ENCODE measurements around the gene PLVAP. TPM values are rescaled to one million over a fixed set of nuclear protein-coding genes. Genes with fewer than 3 reads are reported as not detected.

The PLVAP gene
- total RNA-seq, 4 donors from 2014 or later = 9.1 to 38.3 (median 25.7) TPM

DNA sequence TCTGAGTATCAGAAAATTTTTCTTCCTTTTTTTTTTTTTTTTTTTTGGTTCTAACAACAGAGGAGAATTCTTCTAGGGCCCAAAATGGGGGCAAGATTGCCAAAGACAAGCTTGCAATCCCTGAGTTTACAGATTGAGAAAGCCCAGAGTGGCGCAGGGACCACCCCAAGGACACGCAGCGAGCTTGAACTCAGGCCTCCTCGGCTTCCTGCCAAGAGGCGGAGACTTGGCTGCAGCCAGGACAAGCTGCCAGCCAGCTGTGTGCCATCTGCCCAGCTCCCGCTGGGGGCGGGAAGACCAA, 72.0 kb downstream of the PLVAP start:
- Histone ChIP-seq H3K27me3 (no peaks in the 10 kb centered on the region), H3K27ac (peak overlapping the region; percentile 84 to 94 (median 90)), H3K9me3 (no peaks in the 10 kb centered on the region), H3K36me3 (peaks cover 0 to 13% (median 0%) of the 10 kb centered on the region in 3 donors), H3K4me3 (peak overlapping the region; percentile 46 to 75 (median 66)), H3K4me1 (peaks cover 26 to 79% (median 43%) of the 10 kb centered on the region in 3 donors)
- WGBS, 2 donors = 0% methylated on average over 1 of the region's 7 CpGs
- TF ChIP-seq, protein P1, sequence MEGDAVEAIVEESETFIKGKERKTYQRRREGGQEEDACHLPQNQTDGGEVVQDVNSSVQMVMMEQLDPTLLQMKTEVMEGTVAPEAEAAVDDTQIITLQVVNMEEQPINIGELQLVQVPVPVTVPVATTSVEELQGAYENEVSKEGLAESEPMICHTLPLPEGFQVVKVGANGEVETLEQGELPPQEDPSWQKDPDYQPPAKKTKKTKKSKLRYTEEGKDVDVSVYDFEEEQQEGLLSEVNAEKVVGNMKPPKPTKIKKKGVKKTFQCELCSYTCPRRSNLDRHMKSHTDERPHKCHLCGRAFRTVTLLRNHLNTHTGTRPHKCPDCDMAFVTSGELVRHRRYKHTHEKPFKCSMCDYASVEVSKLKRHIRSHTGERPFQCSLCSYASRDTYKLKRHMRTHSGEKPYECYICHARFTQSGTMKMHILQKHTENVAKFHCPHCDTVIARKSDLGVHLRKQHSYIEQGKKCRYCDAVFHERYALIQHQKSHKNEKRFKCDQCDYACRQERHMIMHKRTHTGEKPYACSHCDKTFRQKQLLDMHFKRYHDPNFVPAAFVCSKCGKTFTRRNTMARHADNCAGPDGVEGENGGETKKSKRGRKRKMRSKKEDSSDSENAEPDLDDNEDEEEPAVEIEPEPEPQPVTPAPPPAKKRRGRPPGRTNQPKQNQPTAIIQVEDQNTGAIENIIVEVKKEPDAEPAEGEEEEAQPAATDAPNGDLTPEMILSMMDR (IDR thresholded peaks at IDR 0.05) = no peak
- no peak for TF ChIP-seq POLR2A (IDR thresholded peaks at IDR 0.05)
- intact Hi-C loops (cut with DNase I) = no loop called here
- DNase-seq = no peak

- Histone ChIP-seq H3K4me1 (peaks cover 21 to 74% (median 41%) of the 10 kb centered on the region in 3 donors), H3K36me3 (peaks cover 0 to 16% (median 0%) of the 10 kb centered on the region in 3 donors), H3K27me3 (no peaks in the 10 kb centered on the region), H3K27ac (peak overlapping the region; percentile 84 to 94 (median 90)), H3K4me3 (peak overlapping the region in 2 of 4 donors; percentile 63 to 70), H3K9me3 (no peaks in the 10 kb centered on the region)
- WGBS, 2 donors = 53 to 60% methylated on average over 12 of the region's 12 CpGs
- DNase-seq = no peak
- intact Hi-C loops (cut with DNase I) = no loop called here
- TF ChIP-seq, protein P1 (IDR thresholded peaks at IDR 0.05) = no peak
- TF ChIP-seq POLR2A (IDR thresholded peaks at IDR 0.05) = no peak
Observed at GRCh38 chr19:17304386-17305215, 72.5 kb downstream of the PLVAP start.

GRCh38 chr19:17303940-17304267, 73.2 kb downstream of the PLVAP start:
- peak overlapping the region in 3 of 4 donors; percentile 90 to 94 (median 90) for H3K27ac ChIP-seq
- H3K36me3 ChIP-seq = peaks cover 0 to 16% (median 0%) of the 10 kb centered on the region in 3 donors
- no peak for DNase-seq
- H3K27me3 ChIP-seq = no peaks in the 10 kb centered on the region
- peak overlapping the region in 2 of 4 donors; percentile 80 to 82 for H3K4me3 ChIP-seq
- 56 to 71% methylated on average over 4 to 12 of the region's 12 CpGs for WGBS, 2 donors
- no peaks in the 10 kb centered on the region for H3K9me3 ChIP-seq
- intact Hi-C loops (cut with DNase I) = no loop called here
- no peak for TF ChIP-seq POLR2A (IDR thresholded peaks at IDR 0.05)
- TF ChIP-seq, protein P1 (IDR thresholded peaks at IDR 0.05) = no peak
- H3K4me1 ChIP-seq = peaks cover 18 to 72% (median 40%) of the 10 kb centered on the region in 3 donors

- intact Hi-C loops (cut with DNase I) = no loop called here
- peaks cover 17 to 66% (median 36%) of the 10 kb centered on the region in 3 donors for H3K4me1 ChIP-seq
Observed at GRCh38 chr19:17303167-17303939, 73.8 kb downstream of the PLVAP start, which contains the start of gene ABHD8. Gene ABHD8 (minus strand): TSS chr19:17303425. CDS start chr19:17301616, 1,809 bp downstream.

More at GRCh38 chr19:17303167-17303939, 73.8 kb downstream of the PLVAP start, which contains the start of gene ABHD8:
- WGBS, 2 donors = 3 to 11% methylated on average over 5 to 6 of the region's 52 CpGs
- no peaks in the 10 kb centered on the region for H3K27me3 ChIP-seq
- H3K4me3 ChIP-seq = peak within 1 kb of the TSS; percentile 62 to 86 (median 81)
- peaks cover 0 to 17% (median 0%) of the 10 kb centered on the region in 3 donors for H3K36me3 ChIP-seq
- peak within 1 kb of the TSS; percentile 75 to 94 (median 90) for H3K27ac ChIP-seq
- peak; percentile 68 for DNase-seq
- TF ChIP-seq POLR2A (IDR thresholded peaks at IDR 0.05) = peak in 2 of 4 donors; percentile 22 to 47
- TF ChIP-seq, protein P1 (IDR thresholded peaks at IDR 0.05) = peak; percentile 45 to 75 (median 60)
- H3K9me3 ChIP-seq = no peaks in the 10 kb centered on the region
